GM12892 (cell line): ENCODE results near the gene IRX4.

Experiments used
- DNase-seq: peaks from one replicate; pipeline ENCODE4 v3.0.0; 2011; ENCODE audit not compliant: insufficient read length
- FAIRE-seq: peaks from 2 replicates; lab custom pipeline; 2011; peaks lifted over from hg19 to GRCh38; lab: Jason Lieb, UNC
- POLR2A ChIP-seq: IDR thresholded peaks from 2 replicates; pipeline ENCODE4 v1.6.1; 2011; ENCODE audit warnings: low read depth, low read length, control low read depth
- POLR2AphosphoS5 ChIP-seq: IDR thresholded peaks from 2 replicates; pipeline ENCODE4 v1.6.1; 2011; ENCODE audit warnings: low read depth, low read length, control low read depth
- TAF1 ChIP-seq: IDR thresholded peaks from 2 replicates; pipeline ENCODE4 v1.6.1; 2011; ENCODE audit warnings: low read depth, mild to moderate bottlenecking, control low read depth, low read length, borderline replicate concordance

The IRX4 gene

GRCh38 chr5:1860021-1860610 lies 22.6 kb downstream of the IRX4 start:
- no peak for TF ChIP-seq POLR2A
- TF ChIP-seq POLR2AphosphoS5: no peak
- TF ChIP-seq TAF1: no peak
- FAIRE-seq: no peak

GRCh38 chr5:1859099-1859498 lies 23.6 kb downstream of the IRX4 start:
- TF ChIP-seq POLR2A (no peak), TAF1 (no peak), POLR2AphosphoS5 (no peak)
- DNase-seq (no peak), FAIRE-seq (no peak)

More at GRCh38 chr5:1860021-1860610, 22.6 kb downstream of the IRX4 start:
- no peak for DNase-seq

- DNase-seq: no peak
- TF ChIP-seq POLR2A: no peak
- no peak for TF ChIP-seq POLR2AphosphoS5
- no peak for TF ChIP-seq TAF1
- FAIRE-seq: no peak
These were observed 24.3 kb downstream of the IRX4 start for GRCh38 chr5:1858436-1858835.

GRCh38 chr5:1857256-1857600 lies 25.5 kb downstream of the IRX4 start:
- TF ChIP-seq TAF1: no peak
- TF ChIP-seq POLR2A: no peak
- no peak for TF ChIP-seq POLR2AphosphoS5
- no peak for FAIRE-seq
- DNase-seq: no peak

GRCh38 chr5:1856596-1857255 lies 26.0 kb downstream of the IRX4 start:
- TF ChIP-seq TAF1 (no peak), POLR2AphosphoS5 (no peak), POLR2A (no peak)
- no peak for FAIRE-seq

GRCh38 chr5:1855596-1855995 lies 27.1 kb downstream of the IRX4 start:
- FAIRE-seq (no peak), DNase-seq (no peak)
- TF ChIP-seq POLR2AphosphoS5 (no peak), TAF1 (no peak), POLR2A (no peak)

More at GRCh38 chr5:1856596-1857255, 26.0 kb downstream of the IRX4 start:
- DNase-seq: no peak

GRCh38 chr5:1855075-1855474 lies 27.6 kb downstream of the IRX4 start:
- DNase-seq (no peak), FAIRE-seq (no peak)
- TF ChIP-seq POLR2AphosphoS5: no peak

- no peak for DNase-seq
- TF ChIP-seq POLR2A (no peak), POLR2AphosphoS5 (no peak), TAF1 (no peak)
- no peak for FAIRE-seq
These were observed 29.2 kb downstream of the IRX4 start for GRCh38 chr5:1853531-1853930.

- DNase-seq (no peak), FAIRE-seq (no peak)
- no peak for TF ChIP-seq POLR2A
These were observed 30.3 kb downstream of the IRX4 start for GRCh38 chr5:1852324-1852947.

- FAIRE-seq (no peak), DNase-seq (no peak)
- TF ChIP-seq TAF1: no peak
- no peak for TF ChIP-seq POLR2AphosphoS5
- TF ChIP-seq POLR2A: no peak
These were observed 31.3 kb downstream of the IRX4 start for GRCh38 chr5:1851290-1851934.

- TF ChIP-seq POLR2AphosphoS5 (no peak), TAF1 (no peak), POLR2A (no peak)
- FAIRE-seq (no peak), DNase-seq (no peak)
These were observed 32.2 kb downstream of the IRX4 start for GRCh38 chr5:1850324-1851154.
